Suprapubic skin (tissue), 3 donors: Measurements from ENCODE around the gene NKX2-1.

Source experiments
- POLR2AphosphoS5 ChIP-seq, 3 donors: sonication (generic); formaldehyde crosslinking; IDR thresholded peaks; one replicate each; pipeline ENCODE4 v1.6.1; 2017; ENCODE audit warnings: antibody characterized with exemption in 3 of 3
- TF ChIP-seq, protein P1 (sequence below), 2 donors: fragments of 200-600 bp in 1 of 2; fragments of 450-650 bp in 1 of 2; sonication (generic) in 1 of 2; IDR thresholded peaks; one replicate each; pipeline ENCODE4 v1.5.1; 2016 to 2019; ENCODE audit warnings: antibody characterized with exemption in 2 of 2, mild to moderate bottlenecking in 1 of 2, moderate library complexity in 1 of 2

DNA sequence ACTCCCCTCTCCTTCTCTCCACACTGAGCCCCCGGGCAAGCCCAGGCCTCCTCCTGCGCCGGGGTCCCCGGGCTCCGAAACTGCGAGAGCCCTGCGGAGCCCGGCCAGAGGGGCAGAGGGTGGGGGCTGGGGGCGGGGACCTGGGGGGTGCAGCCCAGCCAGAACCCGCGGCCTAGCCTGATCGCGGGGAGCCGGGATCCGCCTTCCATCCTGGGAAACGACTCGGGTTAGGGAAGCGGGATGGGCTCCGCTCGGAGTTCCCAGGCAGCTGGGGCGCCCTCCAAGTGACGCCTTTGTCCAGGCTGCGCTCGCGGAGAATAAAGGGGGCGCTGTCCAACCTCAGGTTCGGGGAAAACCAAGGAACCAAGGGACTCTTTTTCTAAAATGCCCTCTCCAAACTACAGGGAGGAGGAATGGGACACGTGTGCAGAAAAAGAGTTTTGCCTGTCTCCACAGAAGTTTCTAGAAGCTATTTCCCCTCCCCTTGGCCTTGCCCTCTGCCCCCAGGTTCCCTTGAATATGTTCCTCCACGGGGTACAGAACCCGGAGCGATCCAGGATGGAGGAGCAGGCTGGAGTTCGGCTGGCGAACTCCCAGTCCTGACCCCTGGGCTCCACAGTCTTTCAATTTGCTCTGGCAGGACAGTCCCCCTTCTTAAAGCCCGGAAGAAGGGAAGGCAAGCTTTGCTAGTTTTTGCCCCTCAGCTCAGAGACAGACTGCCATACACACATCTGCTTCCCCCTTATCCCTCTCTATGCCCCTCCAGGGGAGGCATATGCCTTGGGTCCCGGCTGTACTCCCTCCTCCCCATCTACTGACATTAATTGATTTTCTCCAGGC lies 13.9 kb downstream of the NKX2-1 start:
- TF ChIP-seq, protein P1, sequence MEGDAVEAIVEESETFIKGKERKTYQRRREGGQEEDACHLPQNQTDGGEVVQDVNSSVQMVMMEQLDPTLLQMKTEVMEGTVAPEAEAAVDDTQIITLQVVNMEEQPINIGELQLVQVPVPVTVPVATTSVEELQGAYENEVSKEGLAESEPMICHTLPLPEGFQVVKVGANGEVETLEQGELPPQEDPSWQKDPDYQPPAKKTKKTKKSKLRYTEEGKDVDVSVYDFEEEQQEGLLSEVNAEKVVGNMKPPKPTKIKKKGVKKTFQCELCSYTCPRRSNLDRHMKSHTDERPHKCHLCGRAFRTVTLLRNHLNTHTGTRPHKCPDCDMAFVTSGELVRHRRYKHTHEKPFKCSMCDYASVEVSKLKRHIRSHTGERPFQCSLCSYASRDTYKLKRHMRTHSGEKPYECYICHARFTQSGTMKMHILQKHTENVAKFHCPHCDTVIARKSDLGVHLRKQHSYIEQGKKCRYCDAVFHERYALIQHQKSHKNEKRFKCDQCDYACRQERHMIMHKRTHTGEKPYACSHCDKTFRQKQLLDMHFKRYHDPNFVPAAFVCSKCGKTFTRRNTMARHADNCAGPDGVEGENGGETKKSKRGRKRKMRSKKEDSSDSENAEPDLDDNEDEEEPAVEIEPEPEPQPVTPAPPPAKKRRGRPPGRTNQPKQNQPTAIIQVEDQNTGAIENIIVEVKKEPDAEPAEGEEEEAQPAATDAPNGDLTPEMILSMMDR (IDR thresholded peaks at IDR 0.05), result no peak
- TF ChIP-seq POLR2AphosphoS5 (IDR thresholded peaks at IDR 0.05), result no peak
